ENCODE measurements around the gene BNC1.
"Not testable (repeated sequence)": the region's sequence is repeated elsewhere in the genome, so short reads cannot be mapped to it uniquely, and the experiment has no call there.

The BNC1 gene

DNA sequence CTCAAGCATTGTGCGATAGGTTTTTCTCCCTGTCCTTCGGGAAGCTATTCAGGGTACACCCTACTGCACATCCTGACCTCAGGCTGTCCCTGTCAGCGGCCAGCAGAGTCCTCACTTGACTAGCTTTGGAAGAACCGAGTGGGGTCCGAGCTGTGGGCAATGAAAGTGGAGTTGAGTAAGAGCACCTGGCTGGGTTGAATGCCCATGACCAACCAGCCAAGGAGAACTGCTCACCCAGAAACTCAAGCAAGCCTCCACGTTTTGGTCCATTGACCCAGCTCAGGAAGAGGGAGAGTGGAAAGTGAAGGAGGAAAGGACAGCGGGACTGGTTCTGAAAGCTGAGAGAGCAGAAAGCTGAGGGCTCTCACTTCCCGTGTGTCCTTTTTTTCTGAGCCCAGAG, 40.8 kb downstream of the BNC1 start:
- no peak for DNase-seq (ENCODE audit: low spot score)

DNA sequence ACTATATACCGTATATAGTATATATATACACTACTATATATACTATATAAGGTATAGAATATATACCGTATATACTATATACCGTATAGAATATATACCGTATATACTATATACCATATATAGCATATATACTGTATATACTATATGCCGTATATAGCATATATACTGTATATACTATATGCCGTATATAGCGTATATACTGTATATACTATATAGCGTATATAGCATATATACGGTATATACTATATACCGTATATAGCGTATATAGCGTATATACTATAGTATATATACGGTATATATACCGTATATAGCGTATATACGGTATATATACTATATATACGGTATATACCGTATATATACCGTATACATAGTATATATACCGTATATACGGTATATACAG, 54.2 kb downstream of the BNC1 start:
- no peak for DNase-seq (ENCODE audit: low spot score)

DNA sequence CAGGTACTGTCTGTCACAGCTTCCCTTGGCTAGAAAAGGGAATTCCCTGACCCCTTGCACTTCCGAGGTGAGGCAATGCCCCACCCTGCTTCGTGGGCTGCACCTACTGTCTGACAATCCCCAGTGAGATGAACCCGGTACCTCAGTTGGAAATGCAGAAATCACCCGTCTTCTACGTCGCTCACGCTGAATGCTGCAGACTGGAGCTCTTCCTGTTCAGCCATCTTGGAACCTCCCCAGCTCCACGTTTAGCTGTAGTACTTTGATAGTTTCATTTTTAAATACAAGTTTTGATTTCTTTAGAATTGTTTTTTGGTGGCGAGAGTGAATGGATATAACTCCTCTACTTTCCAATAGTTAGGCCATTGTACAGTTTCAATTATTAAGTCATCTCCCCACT, 59.0 kb downstream of the BNC1 start:
- no peak for DNase-seq (ENCODE audit: low spot score)

DNA sequence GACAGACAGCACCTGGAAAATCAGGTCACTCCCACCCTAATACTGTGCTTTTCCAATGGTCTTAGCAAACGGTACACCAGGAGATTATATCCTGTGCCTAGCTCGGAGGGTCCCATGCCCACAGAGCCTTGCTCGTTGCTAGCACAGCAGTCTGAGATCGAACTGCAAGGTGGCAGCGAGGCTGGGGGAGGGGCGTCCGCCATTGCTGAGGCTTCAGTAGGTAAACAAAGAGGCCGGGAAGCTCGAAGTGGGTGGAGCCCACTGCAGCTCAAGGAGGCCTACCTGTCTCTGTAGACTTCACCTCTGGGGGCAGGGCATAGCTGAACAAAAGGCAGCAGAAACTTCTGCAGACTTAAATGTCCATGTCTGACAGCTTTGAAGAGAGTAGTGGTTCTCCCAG, 62.7 kb downstream of the BNC1 start:
- DNase-seq (ENCODE audit: low spot score) = not testable (repeated sequence)

DNA sequence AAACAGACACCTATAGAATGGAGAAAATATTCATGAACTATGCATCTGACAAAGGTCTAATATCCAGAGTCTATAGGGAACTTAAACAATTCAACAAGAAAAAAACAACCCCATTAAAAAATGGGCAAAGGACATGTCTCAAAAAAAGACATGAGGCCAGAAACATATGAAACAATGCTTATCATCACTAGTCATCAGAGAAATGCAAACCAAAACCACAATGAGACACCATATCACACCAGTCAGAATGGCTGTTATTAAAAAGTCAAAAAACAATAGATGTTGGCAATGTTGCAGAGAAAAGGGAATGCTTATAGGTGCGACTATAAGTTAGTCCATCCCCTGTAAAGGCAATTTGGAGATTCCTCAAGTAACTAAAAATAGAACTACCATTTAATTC, 65.4 kb downstream of the BNC1 start:
- DNase-seq (ENCODE audit: low spot score) = no peak

DNA sequence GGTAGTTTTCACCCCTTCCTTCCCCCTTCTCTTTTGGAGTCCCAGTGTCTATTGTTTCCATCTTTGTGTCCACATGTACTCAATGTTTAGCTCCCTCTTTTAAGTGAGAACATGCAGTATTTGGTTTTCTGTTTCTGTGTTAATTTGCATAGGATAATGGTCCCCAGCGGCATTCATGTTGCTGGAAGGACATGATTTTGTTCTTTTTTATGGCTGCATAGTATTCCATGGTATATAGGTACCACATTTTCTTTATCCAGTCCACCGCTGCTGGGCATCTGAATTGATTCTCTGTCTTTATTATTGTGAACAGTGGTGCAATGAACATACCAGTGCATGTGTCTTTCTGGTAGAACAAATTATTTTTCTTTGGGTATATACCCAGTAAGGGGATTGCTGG, 69.2 kb downstream of the BNC1 start:
- DNase-seq (ENCODE audit: low spot score) = no peak

DNA sequence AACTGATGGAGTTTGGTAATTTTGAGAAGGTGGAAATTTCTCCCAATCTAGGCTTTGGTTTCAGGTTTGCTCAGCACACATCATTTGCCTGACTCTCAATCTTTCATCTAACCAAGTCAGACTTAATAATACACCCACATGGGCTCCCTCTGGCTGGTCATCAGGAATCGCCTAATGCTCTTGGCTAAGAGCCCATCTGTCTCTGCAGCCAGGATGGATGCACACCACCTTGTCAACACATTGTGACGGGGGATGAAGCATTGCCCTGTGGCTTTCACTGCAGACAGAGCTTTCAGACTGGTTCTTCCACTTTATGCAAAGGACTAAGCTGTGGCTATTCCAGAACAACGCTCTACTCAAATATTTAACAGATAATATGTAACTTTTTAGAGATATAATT, 73.8 kb downstream of the BNC1 start:
- peak; percentile 32 for DNase-seq (ENCODE audit: low spot score)

DNA sequence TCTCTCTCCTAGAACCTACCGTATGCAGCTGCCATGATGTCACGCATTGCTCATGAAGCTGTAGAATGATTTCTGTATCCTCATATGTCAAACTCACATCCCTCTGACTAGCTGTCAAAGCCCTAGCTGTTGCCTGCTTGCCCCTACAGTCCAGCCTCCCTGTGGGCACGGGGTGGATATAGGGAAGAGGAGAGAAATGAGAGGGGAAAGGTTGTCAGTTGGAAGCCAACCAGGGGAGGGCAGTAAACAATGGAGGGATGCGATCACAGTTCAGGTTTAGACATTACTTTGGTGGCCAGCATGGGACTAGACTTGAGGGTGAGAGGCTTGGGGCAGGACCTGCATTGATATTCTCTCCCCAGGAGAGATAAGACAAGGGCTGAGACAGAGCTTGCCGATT, 75.1 kb downstream of the BNC1 start:
- DNase-seq (ENCODE audit: low spot score) = peak; percentile 41

DNA sequence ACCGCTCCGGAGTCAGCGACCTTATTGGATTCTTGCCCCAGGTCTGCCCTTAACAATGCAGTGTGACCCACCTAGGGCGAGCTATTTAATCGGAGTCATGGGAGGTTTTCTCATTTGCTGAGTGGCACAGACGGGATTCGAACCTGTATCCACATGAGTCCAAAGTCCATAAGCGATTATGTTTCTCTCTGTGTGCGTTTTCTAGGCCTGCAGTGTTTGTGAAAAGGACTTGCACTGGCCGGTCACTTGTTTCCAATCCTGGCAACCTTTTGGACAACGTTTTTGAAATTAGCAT, 76.2 kb downstream of the BNC1 start:
- no peak for DNase-seq (ENCODE audit: low spot score)

DNA sequence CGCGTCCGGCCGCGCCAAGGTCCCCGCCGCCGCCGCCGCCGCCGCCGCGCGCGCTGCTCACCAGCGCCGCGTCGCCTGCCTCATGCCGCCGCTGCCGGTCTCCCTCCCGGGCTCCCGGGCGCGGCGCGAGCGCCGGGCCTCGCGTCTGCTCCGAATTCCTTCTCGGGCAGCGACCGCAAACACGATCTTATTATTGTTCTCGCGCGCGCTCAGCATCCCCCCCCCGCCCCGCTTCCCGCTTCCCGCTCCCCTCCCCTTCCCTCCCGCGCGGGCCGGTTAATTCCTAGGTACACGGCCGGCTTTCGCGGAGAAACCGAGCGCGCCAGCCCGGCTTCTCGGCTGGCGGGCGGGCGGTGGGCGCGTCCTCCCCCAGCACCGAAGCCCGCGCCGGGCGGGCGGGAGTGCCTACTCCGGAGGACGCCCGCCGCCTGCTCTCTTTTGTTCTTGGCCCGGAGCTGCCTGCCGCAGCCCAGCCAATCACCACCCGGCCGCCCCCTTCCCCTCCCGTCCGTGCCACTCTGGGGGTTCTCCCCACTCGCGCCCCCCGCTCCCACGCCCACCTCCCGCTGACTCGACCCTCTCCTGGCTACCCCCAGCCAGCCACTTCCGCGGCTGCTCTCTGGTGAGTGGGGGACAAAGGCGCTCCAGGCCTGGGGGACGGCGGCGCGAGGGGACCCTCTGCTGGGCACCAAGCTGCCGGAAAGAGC, 76.7 kb downstream of the BNC1 start, which contains the start of gene HDGFL3:
HDGFL3 (minus strand) TSS at position 164 of the 707 bp plus-strand sequence. CDS start 409 bp downstream, outside the sequence.
- peak; percentile 82 for DNase-seq (ENCODE audit: low spot score)

DNA sequence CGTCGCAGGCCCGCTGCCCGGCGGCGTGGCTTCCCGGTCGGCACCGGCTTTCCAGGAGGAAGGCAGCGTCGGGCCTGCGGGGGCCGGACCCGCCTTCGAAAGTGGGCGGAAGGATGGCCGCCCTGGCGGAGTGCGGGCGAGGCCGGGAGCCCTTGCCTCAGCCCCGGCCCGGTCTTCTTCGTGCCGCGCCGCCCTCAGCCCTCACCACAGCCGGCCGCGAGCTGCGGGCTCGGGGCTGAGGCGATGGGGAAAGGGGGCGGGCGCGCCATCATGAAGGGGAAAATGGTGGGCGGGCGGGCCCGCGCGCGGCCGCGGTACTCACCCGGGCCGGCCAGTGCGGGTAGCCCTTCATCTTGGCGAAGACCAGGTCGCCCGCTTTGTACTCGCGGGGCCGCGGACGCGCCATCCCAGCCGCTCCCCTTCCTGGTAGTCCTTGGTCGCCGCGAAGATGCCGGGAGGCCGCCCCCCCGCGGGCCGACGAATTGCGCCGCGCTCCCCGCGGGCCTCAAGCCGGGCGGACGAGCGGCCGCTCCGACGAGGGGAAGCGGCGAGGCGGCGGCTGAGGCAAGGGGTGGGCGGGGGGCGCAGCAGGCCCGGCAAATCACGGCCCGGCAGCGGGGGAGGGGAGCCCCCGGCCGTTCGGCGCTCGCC, 77.3 kb downstream of the BNC1 start:
- peak; percentile 75 for DNase-seq (ENCODE audit: low spot score)

DNA sequence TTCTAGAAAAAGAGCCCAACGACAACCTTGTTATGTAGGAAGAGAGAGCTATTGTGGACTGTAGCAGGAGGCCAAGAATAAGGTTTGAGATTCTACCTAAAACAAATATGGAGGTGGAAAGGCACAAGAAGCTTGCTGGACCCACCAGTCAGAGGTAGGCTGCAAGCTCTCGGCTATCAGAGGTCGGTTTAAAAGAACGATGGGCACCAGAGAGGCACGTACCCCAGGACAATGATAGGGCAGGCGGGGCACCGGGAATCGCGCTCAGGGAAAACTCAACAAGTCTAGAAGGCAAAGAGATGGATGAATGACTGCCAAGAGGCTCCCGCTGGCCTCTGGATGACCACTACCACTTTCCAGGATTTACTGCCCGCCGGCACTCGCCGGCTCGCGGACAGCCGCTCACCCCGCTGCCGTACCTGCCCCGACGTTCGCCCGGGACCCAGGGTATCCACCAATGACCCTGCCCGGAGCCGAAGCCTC, 77.9 kb downstream of the BNC1 start:
- DNase-seq (ENCODE audit: low spot score) = no peak

All from iPS-NIHi11 (cell line).